ENCODE measurements around the gene FKBP1B.

The FKBP1B gene

DNA sequence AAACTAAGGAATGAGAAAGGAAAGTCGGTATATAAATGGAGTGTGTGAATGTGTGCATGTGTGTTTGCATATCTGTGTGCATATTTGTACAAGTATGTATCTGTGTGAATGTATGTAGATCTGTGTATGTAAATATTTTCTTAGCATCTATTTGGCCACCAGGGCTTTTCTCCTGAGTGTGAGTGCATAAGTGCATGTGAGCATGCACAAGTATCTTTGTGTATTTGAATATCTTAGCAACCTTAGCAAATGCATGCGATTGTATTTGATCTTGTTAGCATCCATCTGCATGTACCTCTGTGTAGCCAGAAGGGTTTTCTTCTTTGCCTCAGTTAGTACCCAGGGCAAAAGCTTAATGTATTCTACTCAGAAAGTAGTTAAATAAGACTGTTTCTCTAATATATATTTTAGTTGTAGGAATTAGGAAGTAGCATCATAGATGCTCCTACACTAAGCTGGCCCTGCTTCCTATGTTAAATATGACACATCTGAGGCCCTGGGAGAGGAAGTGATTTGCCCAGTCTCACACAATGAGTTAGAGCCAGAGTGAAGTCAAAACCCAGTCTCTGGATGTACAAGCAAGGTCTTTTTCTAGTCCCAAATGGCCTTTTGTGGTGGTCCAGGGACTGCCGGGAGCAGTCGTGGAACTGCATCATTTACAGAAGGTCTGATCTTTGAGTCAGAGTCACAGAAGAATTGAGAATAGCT, 9.2 kb downstream of the FKBP1B start:
- H3K27me3 ChIP-seq = no peaks in the 10 kb centered on the region
- no peak overlapping the region for H3K27ac ChIP-seq
- H3K4me1 ChIP-seq = no peaks in the 10 kb centered on the region
- no peak for DNase-seq
- peaks cover 0 to 13% (median 0%) of the 10 kb centered on the region in 3 donors for H3K36me3 ChIP-seq
- intact Hi-C loops (cut with DNase I; ENCODE audit: low total_unique reads) = no loop called here
- H3K4me3 ChIP-seq = no peak overlapping the region
- H3K9me3 ChIP-seq = no peaks in the 10 kb centered on the region
- TF ChIP-seq, protein P1, sequence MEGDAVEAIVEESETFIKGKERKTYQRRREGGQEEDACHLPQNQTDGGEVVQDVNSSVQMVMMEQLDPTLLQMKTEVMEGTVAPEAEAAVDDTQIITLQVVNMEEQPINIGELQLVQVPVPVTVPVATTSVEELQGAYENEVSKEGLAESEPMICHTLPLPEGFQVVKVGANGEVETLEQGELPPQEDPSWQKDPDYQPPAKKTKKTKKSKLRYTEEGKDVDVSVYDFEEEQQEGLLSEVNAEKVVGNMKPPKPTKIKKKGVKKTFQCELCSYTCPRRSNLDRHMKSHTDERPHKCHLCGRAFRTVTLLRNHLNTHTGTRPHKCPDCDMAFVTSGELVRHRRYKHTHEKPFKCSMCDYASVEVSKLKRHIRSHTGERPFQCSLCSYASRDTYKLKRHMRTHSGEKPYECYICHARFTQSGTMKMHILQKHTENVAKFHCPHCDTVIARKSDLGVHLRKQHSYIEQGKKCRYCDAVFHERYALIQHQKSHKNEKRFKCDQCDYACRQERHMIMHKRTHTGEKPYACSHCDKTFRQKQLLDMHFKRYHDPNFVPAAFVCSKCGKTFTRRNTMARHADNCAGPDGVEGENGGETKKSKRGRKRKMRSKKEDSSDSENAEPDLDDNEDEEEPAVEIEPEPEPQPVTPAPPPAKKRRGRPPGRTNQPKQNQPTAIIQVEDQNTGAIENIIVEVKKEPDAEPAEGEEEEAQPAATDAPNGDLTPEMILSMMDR (IDR thresholded peaks at IDR 0.05) = no peak

DNA sequence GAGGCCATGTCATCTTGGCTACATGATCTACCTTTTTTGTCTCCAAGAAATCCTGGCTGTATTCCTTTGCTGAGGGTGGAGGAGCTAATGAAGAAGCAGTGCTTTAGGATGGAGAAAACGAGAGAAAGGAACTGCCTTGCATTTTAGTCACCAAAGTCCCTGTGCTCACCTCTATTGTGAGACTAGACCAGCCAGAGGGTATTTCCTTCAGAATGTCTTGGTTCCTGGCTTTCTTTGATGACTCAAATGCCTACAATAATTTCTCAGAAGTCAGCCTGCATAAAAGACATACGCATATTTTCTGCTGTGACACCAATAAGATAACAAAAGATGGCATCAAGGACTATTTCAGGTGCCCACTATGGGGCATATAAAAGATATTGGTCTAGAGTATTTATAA, 15.8 kb downstream of the FKBP1B start:
- peaks cover 28 to 70% (median 37%) of the 10 kb centered on the region in 3 donors for H3K36me3 ChIP-seq
- no peaks in the 10 kb centered on the region for H3K27me3 ChIP-seq
- H3K4me3 ChIP-seq = no peak overlapping the region
- intact Hi-C loops (cut with DNase I; ENCODE audit: low total_unique reads) = no loop called here
- no peak for DNase-seq
- H3K4me1 ChIP-seq = no peaks in the 10 kb centered on the region
- H3K27ac ChIP-seq = no peak overlapping the region
- H3K9me3 ChIP-seq = no peaks in the 10 kb centered on the region
- TF ChIP-seq, protein P1 (IDR thresholded peaks at IDR 0.05) = no peak

DNA sequence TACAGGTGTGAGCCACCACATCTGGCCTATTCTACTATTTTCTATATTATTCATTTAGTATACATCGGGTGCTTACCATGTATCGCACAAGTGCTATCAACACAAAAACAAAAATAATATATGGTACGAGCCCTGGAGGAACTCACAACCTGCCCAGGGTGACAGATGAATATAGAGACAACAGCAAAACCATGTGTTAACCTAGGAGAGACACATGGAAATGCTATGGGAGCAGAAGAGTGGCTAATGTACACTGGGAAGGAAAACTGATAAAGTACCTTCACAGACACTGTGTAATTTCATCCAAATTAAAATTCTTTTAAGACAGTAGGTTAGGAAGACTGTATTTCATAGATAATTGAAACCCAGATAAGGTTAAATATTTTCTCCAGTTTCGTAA, 22.7 kb downstream of the FKBP1B start:
- Histone ChIP-seq H3K27ac (no peak overlapping the region), H3K36me3 (peaks cover 31 to 67% (median 40%) of the 10 kb centered on the region in 3 donors)

DNA sequence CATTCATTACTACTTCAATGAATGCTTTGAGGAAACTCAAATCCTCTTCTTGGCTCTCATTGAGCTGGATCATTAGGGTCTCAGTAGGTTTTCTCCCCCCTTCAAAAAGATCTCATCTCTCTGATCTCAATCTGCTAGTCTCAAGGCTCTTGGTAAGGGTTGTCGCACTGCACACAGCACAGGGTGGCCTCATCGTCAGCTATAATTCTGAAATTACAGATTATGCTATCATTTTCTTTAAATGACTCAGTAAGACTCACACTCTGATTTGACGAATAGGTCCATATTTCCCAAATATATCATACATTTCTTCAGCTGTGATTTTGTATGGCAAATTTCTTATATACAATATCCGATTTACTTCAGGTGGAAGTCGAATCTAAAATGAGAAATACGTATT, 24.3 kb downstream of the FKBP1B start:
- intact Hi-C loops (cut with DNase I; ENCODE audit: low total_unique reads) = no loop called here
- TF ChIP-seq, protein P1 (IDR thresholded peaks at IDR 0.05) = no peak
- Histone ChIP-seq H3K4me1 (peaks cover 0 to 26% (median 17%) of the 10 kb centered on the region in 4 donors), H3K9me3 (no peaks in the 10 kb centered on the region), H3K27me3 (no peaks in the 10 kb centered on the region), H3K27ac (no peak overlapping the region), H3K36me3 (peaks cover 24 to 54% (median 25%) of the 10 kb centered on the region in 3 donors), H3K4me3 (no peak overlapping the region)
- DNase-seq = no peak

More for the DNA sequence above, 22.7 kb downstream of the FKBP1B start:
- Histone ChIP-seq H3K4me3 (no peak overlapping the region), H3K9me3 (no peaks in the 10 kb centered on the region), H3K27me3 (no peaks in the 10 kb centered on the region), H3K4me1 (peaks cover 0 to 18% (median 9%) of the 10 kb centered on the region in 4 donors)
- DNase-seq = no peak
- intact Hi-C loops (cut with DNase I; ENCODE audit: low total_unique reads) = no loop called here
- TF ChIP-seq, protein P1 (IDR thresholded peaks at IDR 0.05) = no peak

DNA sequence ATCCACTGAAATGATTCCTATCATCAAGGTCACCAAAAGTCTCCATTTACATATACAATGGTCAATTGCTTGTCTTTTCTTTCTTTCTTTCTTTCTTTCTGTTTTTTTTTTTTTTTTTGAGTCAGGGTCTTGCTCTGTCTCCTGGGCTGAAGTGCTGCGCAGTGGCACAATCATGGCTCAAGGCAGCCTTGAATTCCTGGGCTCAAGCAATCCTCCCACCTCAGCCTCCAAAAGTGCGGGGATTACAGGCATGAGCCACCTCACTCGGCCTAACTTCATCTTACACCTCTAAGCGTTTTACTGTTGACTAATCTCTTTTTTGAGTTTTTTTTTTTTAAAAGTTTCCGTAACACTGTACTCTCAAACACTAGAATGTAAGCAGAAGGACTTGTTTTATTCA, 25.7 kb downstream of the FKBP1B start:
- TF ChIP-seq, protein P1 (IDR thresholded peaks at IDR 0.05) = no peak
- DNase-seq = no peak
- Histone ChIP-seq H3K27me3 (no peaks in the 10 kb centered on the region), H3K4me1 (peaks cover 0 to 26% (median 17%) of the 10 kb centered on the region in 4 donors), H3K4me3 (peak overlapping the region; percentile 69 to 88), H3K36me3 (peaks cover 10 to 43% (median 13%) of the 10 kb centered on the region in 3 donors), H3K27ac (peak overlapping the region; percentile 91 to 99), H3K9me3 (no peaks in the 10 kb centered on the region)
- intact Hi-C loops (cut with DNase I; ENCODE audit: low total_unique reads) = no loop called here

Data from tibial artery (tissue), 4 donors.